D341Med (cell line): Measurements from ENCODE around the gene BBS1.
"Not testable (repeated sequence)": the region's sequence is repeated elsewhere in the genome, so short reads cannot be mapped to it uniquely, and the experiment has no call there.

ENCODE experiments used
- DNase-seq: peaks from one replicate; pipeline ENCODE4 v3.0.0; 2012; ENCODE audit warnings: low spot score

The BBS1 gene

GRCh38 chr11:66510271-66510989 lies at the start of gene BBS1:
BBS1 (plus strand) TSS chr11:66510635; CDS start chr11:66510660, 25 bp downstream.
- peak; percentile 94 for DNase-seq

DNA sequence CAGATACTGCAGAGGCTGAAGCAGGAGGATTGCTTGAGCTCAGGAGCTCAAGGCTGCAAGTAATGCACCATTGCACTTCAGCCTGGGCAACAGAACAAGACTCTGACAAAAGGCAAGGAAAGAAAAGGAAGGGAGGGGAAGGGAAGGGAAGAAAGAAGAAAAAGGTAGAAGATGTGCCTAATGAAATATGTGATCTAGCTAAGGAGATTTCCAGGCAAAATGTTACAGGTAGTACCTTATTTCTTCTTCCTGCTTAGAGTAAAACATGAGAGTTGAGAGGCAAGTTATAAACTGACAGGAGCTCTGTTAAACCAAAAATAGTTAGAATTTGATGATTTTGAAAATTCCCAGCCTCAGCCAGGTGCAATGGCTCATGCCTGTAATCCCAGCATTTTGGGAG lies 48.4 kb upstream of the BBS1 start:
- DNase-seq = no peak

GRCh38 chr11:66462911-66463310 lies 47.5 kb upstream of the BBS1 start:
- DNase-seq = no peak

DNA sequence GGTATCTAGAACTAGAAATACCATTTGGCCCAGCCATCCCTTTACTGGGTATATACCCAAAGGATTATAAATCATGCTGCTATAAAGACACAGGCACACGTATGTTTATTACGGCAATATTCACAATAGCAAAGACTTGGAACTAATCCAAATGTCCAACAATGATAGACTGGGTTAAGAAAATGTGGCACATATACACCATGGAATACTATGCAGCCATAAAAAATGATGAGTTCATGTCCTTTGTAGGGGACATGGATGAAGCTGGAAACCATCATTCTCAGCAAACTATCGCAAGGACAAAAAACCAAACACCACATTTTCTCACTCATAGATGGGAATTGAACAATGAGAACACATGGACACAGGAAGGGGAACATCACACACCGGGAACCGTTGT lies 46.3 kb upstream of the BBS1 start:
- DNase-seq = not testable (repeated sequence)

- no peak for DNase-seq
Measured at GRCh38 chr11:66464916-66465315, 45.5 kb upstream of the BBS1 start.

- no peak for DNase-seq
Measured at GRCh38 chr11:66465373-66466224, 44.8 kb upstream of the BBS1 start.

- peak; percentile 98 for DNase-seq
Measured at GRCh38 chr11:66466225-66467033, 44.0 kb upstream of the BBS1 start, which contains the start of gene PELI3. PELI3 (plus strand) TSS chr11:66466905; CDS start chr11:66468129, 1,224 bp downstream.

GRCh38 chr11:66467034-66467659 lies 43.3 kb upstream of the BBS1 start:
- peak; percentile 85 for DNase-seq

DNA sequence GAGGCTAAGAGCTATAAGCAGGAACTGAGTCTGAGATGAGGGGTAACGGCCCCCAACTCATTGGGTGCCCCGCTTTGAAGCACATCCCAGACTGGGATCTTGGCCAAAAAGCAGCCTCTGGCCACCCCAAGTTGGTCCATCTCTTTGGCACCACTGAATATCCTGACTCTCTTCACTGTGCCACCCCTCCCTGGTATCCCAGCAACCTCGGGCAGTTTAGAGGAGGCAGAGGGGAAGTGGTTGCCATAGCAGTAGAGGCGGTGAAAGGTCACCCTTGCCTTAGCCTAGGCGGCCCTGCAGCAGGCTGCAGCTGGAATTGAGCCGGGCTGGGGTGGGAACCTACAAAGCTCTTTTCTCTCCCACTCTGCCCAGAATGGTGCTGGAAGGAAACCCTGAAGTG lies 42.7 kb upstream of the BBS1 start:
- DNase-seq = no peak

DNA sequence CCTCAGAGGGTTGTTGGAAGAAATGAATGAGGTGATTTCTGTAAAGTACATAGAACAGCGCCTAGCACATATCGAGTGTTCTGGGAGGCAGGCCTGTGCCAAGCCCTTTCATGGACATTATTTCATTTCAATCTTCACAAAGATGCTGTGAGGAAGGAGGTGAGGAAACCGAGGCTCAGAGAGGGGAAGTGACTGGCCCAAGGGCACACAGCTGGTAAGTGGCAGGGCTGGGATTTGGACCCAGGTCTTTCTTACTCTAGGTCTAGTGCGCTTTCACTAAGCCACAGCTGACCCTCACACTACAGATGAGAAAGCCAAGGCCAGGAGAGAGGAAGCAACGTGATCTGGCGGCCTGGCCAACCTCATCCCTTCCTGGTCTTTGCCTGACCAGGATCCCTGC lies 41.7 kb upstream of the BBS1 start:
- DNase-seq = no peak

- no peak for DNase-seq
Measured at GRCh38 chr11:66469441-66469840, 41.0 kb upstream of the BBS1 start.

- no peak for DNase-seq
Measured at GRCh38 chr11:66470015-66470414, 40.4 kb upstream of the BBS1 start.

DNA sequence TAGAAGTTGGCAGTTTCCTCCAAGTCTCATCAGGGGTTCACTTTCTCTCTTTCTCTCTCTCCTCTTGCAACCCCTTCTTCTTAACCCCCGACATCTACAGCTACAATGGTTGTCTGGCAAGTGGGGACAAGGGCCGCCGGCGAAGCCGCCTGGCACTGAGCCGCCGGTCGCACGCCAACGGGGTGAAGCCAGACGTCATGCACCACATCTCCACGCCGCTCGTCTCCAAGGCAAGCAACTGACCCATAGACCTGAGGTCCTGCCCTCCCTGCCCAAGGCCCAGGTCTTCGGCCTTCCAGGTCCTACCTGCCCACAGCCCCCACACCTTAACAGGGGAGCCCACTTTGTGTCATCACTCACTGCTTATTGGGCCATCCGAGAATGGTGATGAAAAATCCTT lies 39.3 kb upstream of the BBS1 start:
- DNase-seq = no peak

GRCh38 chr11:66472054-66472453 lies 38.4 kb upstream of the BBS1 start:
- no peak for DNase-seq

DNA sequence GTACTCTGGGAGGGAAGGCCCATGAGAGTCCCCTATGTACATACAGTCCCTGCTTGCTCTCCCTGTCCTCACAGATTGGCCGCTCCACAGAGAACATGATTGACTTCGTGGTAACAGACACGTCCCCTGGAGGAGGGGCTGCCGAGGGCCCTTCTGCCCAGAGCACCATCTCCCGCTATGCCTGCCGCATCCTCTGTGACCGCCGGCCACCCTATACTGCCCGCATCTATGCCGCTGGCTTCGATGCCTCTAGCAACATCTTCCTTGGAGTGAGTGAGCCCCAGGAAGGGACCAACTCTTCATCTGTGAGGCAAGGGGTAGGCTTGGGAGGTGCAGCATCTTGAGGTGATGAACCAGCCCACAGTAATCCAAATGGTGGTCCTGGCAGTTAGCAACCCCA lies 37.3 kb upstream of the BBS1 start:
- no peak for DNase-seq

GRCh38 chr11:66473608-66474515 lies 36.6 kb upstream of the BBS1 start:
- no peak for DNase-seq

- no peak for DNase-seq
Measured at GRCh38 chr11:66475349-66476172, 34.9 kb upstream of the BBS1 start.

DNA sequence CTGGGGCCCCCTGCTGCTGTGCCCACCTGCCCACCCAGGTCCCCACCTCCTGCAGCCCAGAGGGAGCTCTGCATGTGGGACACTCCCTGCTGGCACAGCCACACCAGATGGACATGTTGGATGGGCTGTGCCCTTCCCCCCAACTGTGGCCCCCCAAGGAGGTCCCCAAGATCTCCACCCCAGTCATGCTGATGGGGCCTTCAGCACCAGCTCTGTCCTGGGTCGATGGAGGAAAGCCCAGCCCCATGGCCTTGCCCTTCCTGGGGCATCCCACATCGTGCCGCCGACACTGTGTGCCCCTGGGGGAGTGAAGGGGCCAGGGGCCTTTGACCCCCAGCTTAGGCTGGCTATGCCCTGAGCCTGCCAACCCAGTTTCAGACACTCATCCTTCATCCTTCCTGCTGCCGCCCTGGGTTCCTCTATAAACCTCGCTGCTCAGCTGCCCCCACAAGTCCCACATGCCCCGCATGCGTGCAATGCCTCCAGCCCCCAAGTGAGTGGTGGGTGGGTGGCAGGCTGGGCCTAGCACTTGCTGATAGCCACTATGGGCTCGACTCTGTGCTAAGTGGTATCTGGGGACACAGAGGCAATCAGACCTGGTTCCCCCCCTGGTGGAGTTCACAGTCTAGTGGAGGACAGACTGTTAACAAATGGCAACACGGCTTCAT lies 34.1 kb upstream of the BBS1 start:
- DNase-seq = no peak

DNA sequence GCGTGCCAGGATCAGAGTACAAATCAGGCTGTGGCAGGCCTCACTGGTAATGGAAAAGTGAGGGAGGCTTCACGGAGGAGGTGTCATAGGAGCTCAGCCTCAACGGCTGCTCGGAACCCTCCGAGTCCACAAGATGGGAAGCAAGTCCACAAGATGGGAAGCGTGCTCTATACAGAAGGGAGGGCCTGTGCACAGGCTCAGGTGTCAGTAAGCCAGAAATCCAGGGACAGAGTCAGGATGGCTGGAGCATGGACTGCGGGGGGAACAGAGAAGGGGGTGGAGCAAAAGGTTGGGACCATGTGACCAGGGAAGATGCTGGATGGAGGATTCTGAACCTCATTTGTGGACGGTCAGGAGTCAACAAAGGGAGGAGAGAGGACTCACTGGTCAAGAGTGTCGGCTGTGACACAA lies 33.6 kb upstream of the BBS1 start:
- DNase-seq = no peak
